IPS-11a (cell line): ENCODE results near the gene DIPK1B.
"Not testable (repeated sequence)": the region's sequence is repeated elsewhere in the genome, so short reads cannot be mapped to it uniquely, and the experiment has no call there.

ENCODE experiments used
- H3K4me3 ChIP-seq: one replicate; pipeline ENCODE4 v1.5.1; 2013; ENCODE audit warnings: low read depth, low read length, control low read depth

The DIPK1B gene

GRCh38 chr9:136762915-136763648 is 50.7 kb downstream of the DIPK1B start:
- H3K4me3 ChIP-seq, result no peak overlapping the region

GRCh38 chr9:136763649-136764035 is 51.3 kb downstream of the DIPK1B start:
- no peak overlapping the region for H3K4me3 ChIP-seq

- no peak within 1 kb of the TSS for H3K4me3 ChIP-seq
Measured at GRCh38 chr9:136764301-136764891, 52.0 kb downstream of the DIPK1B start, which contains the start of gene LCN15. TSS of gene LCN15 (minus strand) at chr9:136764518. CDS start at chr9:136764488, 30 bp downstream.

GRCh38 chr9:136765041-136765440 is 52.7 kb downstream of the DIPK1B start:
- no peak overlapping the region for H3K4me3 ChIP-seq

GRCh38 chr9:136765745-136766409 is 53.5 kb downstream of the DIPK1B start:
- not testable (repeated sequence) for H3K4me3 ChIP-seq

GRCh38 chr9:136766410-136767120 is 54.2 kb downstream of the DIPK1B start:
- not testable (repeated sequence) for H3K4me3 ChIP-seq

GRCh38 chr9:136769710-136770191 is 57.4 kb downstream of the DIPK1B start:
- H3K4me3 ChIP-seq, result no peak overlapping the region

- no peak overlapping the region for H3K4me3 ChIP-seq
Measured at GRCh38 chr9:136771907-136772415, 59.6 kb downstream of the DIPK1B start.

GRCh38 chr9:136773386-136774044 is 61.1 kb downstream of the DIPK1B start:
- no peak overlapping the region for H3K4me3 ChIP-seq
